Calu3 (cell line): ENCODE data around the gene NMNAT1. TPM values are rescaled to one million over a fixed set of nuclear protein-coding genes. Genes with fewer than 3 reads are reported as not detected.

Experiments used
- BruUV-seq: library from RNA; stranded (reverse); fragments of 400-500 nt; replicated peaks from 2 replicates; lab custom pipeline; 2021; lab: Mats Ljungman, UMichigan
- CTCF ChIA-PET: fragments of 300-600 bp; sonication (Branson Sonifier 250); formaldehyde crosslinking; loops from one replicate; lab custom pipeline; 2022; ENCODE audit warnings: antibody characterized with exemption; lab: Charles Lee
- DNase-seq: peaks from one replicate; pipeline ENCODE4 v3.0.0; 2022
- H3K27ac Mint-ChIP-seq: one replicate; pipeline ENCODE4 v1.8.0; 2022; ENCODE audit warnings: mixed read lengths; ENCODE audit not compliant: unreplicated experiment
- H3K27me3 Mint-ChIP-seq: one replicate; pipeline ENCODE4 v1.8.0; 2022; ENCODE audit warnings: mixed read lengths; ENCODE audit not compliant: unreplicated experiment
- H3K36me3 Mint-ChIP-seq: one replicate; pipeline ENCODE4 v1.8.0; 2022; ENCODE audit warnings: mild to moderate bottlenecking, moderate library complexity, mixed read lengths; ENCODE audit not compliant: insufficient read depth, unreplicated experiment
- H3K4me1 Mint-ChIP-seq: one replicate; pipeline ENCODE4 v1.8.0; 2022; ENCODE audit warnings: mild to moderate bottlenecking, low read depth, mixed read lengths; ENCODE audit not compliant: unreplicated experiment
- H3K4me3 Mint-ChIP-seq: one replicate; pipeline ENCODE4 v1.8.0; 2022; ENCODE audit warnings: mild to moderate bottlenecking, low read depth, moderate library complexity, mixed read lengths; ENCODE audit not compliant: unreplicated experiment
- H3K9me3 Mint-ChIP-seq: one replicate; pipeline ENCODE4 v1.8.0; 2022; ENCODE audit warnings: low read depth, mixed read lengths; ENCODE audit not compliant: unreplicated experiment
- CTCF ChIP-seq: fragments of 200-600 bp; IDR thresholded peaks from one replicate; pipeline ENCODE4 v1.8.0; 2022; ENCODE audit warnings: antibody characterized with exemption; ENCODE audit not compliant: unreplicated experiment
- intact Hi-C: fragments of 100-400 bp; cut with micrococcal nuclease; formaldehyde crosslinking; loops from one replicate; pipeline ENCODE4 v1.10.0; 2022; ENCODE audit not compliant: unreplicated experiment
- total RNA-seq: library from RNA; stranded (reverse); gene quantifications from 2 replicates; pipeline ENCODE4 v1.2.3, GENCODE V29; 2022

NMNAT1 gene
- total RNA-seq, 1 experiment from 2014 or later = 5.7 TPM

GRCh38 chr1:9901148-9902059 lies 41.9 kb upstream of the NMNAT1 start:
- Mint-ChIP-seq H3K27ac (no peak overlapping the region), H3K27me3 (no peaks in the 10 kb centered on the region), H3K4me1 (peaks cover 13% of the 10 kb centered on the region), H3K4me3 (no peak overlapping the region), H3K9me3 (no peaks in the 10 kb centered on the region), H3K36me3 (no peaks in the 10 kb centered on the region)
- no TSS peak for BruUV-seq
- TF ChIP-seq CTCF = no peak
- DNase-seq = no peak
- CTCF ChIA-PET = interaction anchor here (0.6 to 0.9 kb wide), 2 partner anchors 13 to 93 kb away, joined by 3 to 4 read pairs; no protein-coding TSS in a partner anchor
- intact Hi-C loops = no loop called here

- no TSS peak for BruUV-seq
- Mint-ChIP-seq H3K27ac (no peak overlapping the region), H3K36me3 (no peaks in the 10 kb centered on the region), H3K27me3 (no peaks in the 10 kb centered on the region), H3K4me3 (no peak overlapping the region), H3K4me1 (peaks cover 13% of the 10 kb centered on the region), H3K9me3 (no peaks in the 10 kb centered on the region)
- intact Hi-C loops = no loop called here
- no peak for DNase-seq
- CTCF ChIA-PET = interaction anchor here (0.6 kb wide), 1 partner anchor 94 kb away, joined by 3 read pairs; no protein-coding TSS in a partner anchor
- no peak for TF ChIP-seq CTCF
Observed at GRCh38 chr1:9902060-9902452, 41.2 kb upstream of the NMNAT1 start.

GRCh38 chr1:9903801-9904527 lies 39.3 kb upstream of the NMNAT1 start:
- no peak overlapping the region for H3K4me3 Mint-ChIP-seq
- CTCF ChIA-PET = no interaction called here
- H3K27ac Mint-ChIP-seq = no peak overlapping the region
- no peaks in the 10 kb centered on the region for H3K9me3 Mint-ChIP-seq
- BruUV-seq = no TSS peak
- H3K36me3 Mint-ChIP-seq = peaks cover 1% of the 10 kb centered on the region
- no peak for DNase-seq
- TF ChIP-seq CTCF = no peak
- peaks cover 31% of the 10 kb centered on the region for H3K4me1 Mint-ChIP-seq
- no peaks in the 10 kb centered on the region for H3K27me3 Mint-ChIP-seq
- intact Hi-C loops = no loop called here

GRCh38 chr1:9904596-9904995 lies 38.7 kb upstream of the NMNAT1 start:
- no TSS peak for BruUV-seq
- no peak overlapping the region for H3K4me3 Mint-ChIP-seq
- no peak overlapping the region for H3K27ac Mint-ChIP-seq
- peaks cover 8% of the 10 kb centered on the region for H3K36me3 Mint-ChIP-seq
- peaks cover 35% of the 10 kb centered on the region for H3K4me1 Mint-ChIP-seq
- CTCF ChIA-PET = no interaction called here
- intact Hi-C loops = no loop called here
- H3K27me3 Mint-ChIP-seq = no peaks in the 10 kb centered on the region
- no peak for DNase-seq
- no peak for TF ChIP-seq CTCF
- H3K9me3 Mint-ChIP-seq = no peaks in the 10 kb centered on the region
